DND-41 (cell line): ENCODE measurements around the gene PRDM15.

Source experiments
- EZH2 ChIP-seq: IDR thresholded peaks from 3 replicates; pipeline ENCODE4 v1.6.1; 2012; ENCODE audit warnings: borderline replicate concordance, low read depth, mild to moderate bottlenecking, moderate library complexity, low read length, inconsistent platforms; ENCODE audit not compliant: severe bottlenecking
- TF ChIP-seq, protein P1 (sequence below): IDR thresholded peaks from 2 replicates; pipeline ENCODE4 v1.5.1; 2012; ENCODE audit warnings: borderline replicate concordance, low read length, moderate library complexity, mild to moderate bottlenecking; ENCODE audit not compliant: poor library complexity, severe bottlenecking; ENCODE audit errors: extremely low read depth

DNA sequence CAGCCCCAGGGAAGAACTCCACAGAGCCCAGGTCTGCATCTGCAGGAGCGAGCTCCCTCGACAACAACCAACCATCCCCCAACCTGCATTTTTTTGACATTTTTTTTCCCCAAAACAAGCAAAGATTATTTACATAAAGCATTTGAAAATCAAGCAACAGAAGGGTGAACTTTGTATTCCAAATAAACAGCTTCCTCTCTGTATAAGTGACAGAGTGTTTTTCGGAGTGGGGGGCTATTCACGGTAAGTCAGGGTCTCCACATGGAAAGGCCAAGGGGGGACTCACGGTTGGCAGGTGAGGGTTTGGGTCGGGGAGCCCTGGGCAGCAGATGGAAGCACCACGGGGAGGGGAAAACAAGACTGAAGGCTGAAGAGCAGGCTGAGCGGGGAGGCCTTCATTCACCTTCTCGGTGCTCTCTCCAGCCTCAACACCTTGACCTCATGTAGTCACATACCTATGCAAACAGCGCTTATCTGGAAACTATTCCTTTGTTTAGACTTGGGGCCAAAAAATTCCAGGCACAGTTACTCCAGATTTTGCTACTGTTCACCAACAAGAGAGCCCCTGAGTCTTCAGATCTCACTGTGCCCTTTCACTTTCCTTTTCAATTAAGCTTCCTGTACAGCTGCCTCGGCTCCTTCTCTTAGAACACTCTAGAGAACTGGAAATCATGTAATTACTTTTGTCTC, 47.1 kb upstream of the PRDM15 start:
- TF ChIP-seq, protein P1, sequence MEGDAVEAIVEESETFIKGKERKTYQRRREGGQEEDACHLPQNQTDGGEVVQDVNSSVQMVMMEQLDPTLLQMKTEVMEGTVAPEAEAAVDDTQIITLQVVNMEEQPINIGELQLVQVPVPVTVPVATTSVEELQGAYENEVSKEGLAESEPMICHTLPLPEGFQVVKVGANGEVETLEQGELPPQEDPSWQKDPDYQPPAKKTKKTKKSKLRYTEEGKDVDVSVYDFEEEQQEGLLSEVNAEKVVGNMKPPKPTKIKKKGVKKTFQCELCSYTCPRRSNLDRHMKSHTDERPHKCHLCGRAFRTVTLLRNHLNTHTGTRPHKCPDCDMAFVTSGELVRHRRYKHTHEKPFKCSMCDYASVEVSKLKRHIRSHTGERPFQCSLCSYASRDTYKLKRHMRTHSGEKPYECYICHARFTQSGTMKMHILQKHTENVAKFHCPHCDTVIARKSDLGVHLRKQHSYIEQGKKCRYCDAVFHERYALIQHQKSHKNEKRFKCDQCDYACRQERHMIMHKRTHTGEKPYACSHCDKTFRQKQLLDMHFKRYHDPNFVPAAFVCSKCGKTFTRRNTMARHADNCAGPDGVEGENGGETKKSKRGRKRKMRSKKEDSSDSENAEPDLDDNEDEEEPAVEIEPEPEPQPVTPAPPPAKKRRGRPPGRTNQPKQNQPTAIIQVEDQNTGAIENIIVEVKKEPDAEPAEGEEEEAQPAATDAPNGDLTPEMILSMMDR, result no peak
- no peak for TF ChIP-seq EZH2
